Loucy (cell line): ENCODE results near the gene DLGAP3.

ENCODE experiments used
- H2AFZ ChIP-seq: fragments of 200-600 bp; sonication (generic); 2 replicates; pipeline ENCODE4 v1.6.0; 2016; ENCODE audit warnings: antibody characterized with exemption, mild to moderate bottlenecking, low read length, moderate library complexity
- H3F3A ChIP-seq: fragments of 200-600 bp; 2 replicates; pipeline ENCODE4 v1.6.0; 2016; ENCODE audit warnings: antibody characterized with exemption, low read depth, mild to moderate bottlenecking
- H3K27me3 ChIP-seq: fragments of 200-600 bp; sonication (generic); 2 replicates; pipeline ENCODE4 v1.6.1; 2014; ENCODE audit warnings: low read length, mild to moderate bottlenecking; ENCODE audit not compliant: insufficient read depth, poor library complexity, severe bottlenecking
- H3K36me3 ChIP-seq: fragments of 200-600 bp; sonication (generic); 2 replicates; pipeline ENCODE4 v1.6.1; 2016; ENCODE audit warnings: low read length; ENCODE audit not compliant: insufficient read depth
- H3K4me1 ChIP-seq: fragments of 200-600 bp; sonication (generic); 2 replicates; pipeline ENCODE4 v1.5.1; 2014; ENCODE audit warnings: low read length, mild to moderate bottlenecking; ENCODE audit not compliant: insufficient read depth, poor library complexity, severe bottlenecking
- H3K4me2 ChIP-seq: fragments of 200-600 bp; sonication (generic); 2 replicates; pipeline ENCODE4 v1.6.0; 2014; ENCODE audit warnings: antibody characterized with exemption, low read length, low read depth, mild to moderate bottlenecking; ENCODE audit not compliant: poor library complexity, severe bottlenecking
- H3K4me3 ChIP-seq: fragments of 200-600 bp; sonication (generic); 2 replicates; pipeline ENCODE4 v1.5.1; 2014; ENCODE audit warnings: low read length, mild to moderate bottlenecking, mixed read lengths; ENCODE audit not compliant: poor library complexity, severe bottlenecking
- H3K79me2 ChIP-seq: fragments of 200-600 bp; sonication (generic); 2 replicates; pipeline ENCODE4 v1.6.1; 2014; ENCODE audit warnings: low read length; ENCODE audit not compliant: insufficient read depth
- H3K9ac ChIP-seq: fragments of 200-600 bp; sonication (generic); 2 replicates; pipeline ENCODE4 v1.6.0; 2014; ENCODE audit warnings: mild to moderate bottlenecking, low read depth, low read length, moderate library complexity; ENCODE audit not compliant: poor library complexity, severe bottlenecking
- H3K9me2 ChIP-seq: fragments of 200-600 bp; sonication (generic); replicated peaks from 2 replicates; pipeline ENCODE4 v1.6.1; 2016; ENCODE audit warnings: low read depth, low read length, mixed read lengths
- H3K9me3 ChIP-seq: fragments of 200-600 bp; sonication (generic); 2 replicates; pipeline ENCODE4 v1.6.1; 2014; ENCODE audit warnings: mild to moderate bottlenecking, antibody characterized with exemption, low read length, low read depth; ENCODE audit not compliant: insufficient read depth
- H4K20me1 ChIP-seq: fragments of 200-600 bp; sonication (generic); 2 replicates; pipeline ENCODE4 v1.6.0; 2014; ENCODE audit warnings: antibody characterized with exemption, low read length, mild to moderate bottlenecking; ENCODE audit not compliant: insufficient read depth, poor library complexity, severe bottlenecking
- CTCF ChIP-seq: fragments of 200-600 bp; sonication (generic); conservative IDR thresholded peaks from 2 replicates; pipeline ENCODE4 v1.5.1; 2014; ENCODE audit warnings: mild to moderate bottlenecking, antibody characterized with exemption, low read length
- EZH2phosphoT487 ChIP-seq: fragments of 200-600 bp; IDR thresholded peaks from 2 replicates; pipeline ENCODE4 v1.6.1; 2018; ENCODE audit warnings: antibody characterized with exemption, mild to moderate bottlenecking, moderate library complexity, borderline replicate concordance

The DLGAP3 gene

DNA sequence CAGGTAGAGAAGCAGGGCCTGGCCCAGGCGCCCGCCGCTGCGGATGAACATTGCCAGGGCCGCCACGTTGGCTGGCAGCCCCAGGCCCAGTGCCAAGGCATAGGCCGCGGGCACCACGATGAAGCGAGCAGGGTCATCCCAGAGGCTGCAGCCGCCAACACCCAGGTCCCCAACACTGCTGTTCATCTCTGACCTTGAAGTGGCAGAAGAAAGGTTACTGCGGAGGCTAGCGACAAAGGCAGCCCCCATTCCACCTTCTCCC is 47.7 kb upstream of the DLGAP3 start:
- no peak overlapping the region for H3K4me2 ChIP-seq
- H3K4me1 ChIP-seq = peaks cover 14% of the 10 kb centered on the region
- H3K36me3 ChIP-seq = no peaks in the 10 kb centered on the region
- H3K27me3 ChIP-seq = no peaks in the 10 kb centered on the region
- H3K79me2 ChIP-seq = peaks cover 6% of the 10 kb centered on the region; the same call in 1 of the 2 replicates
- no peaks in the 10 kb centered on the region for H4K20me1 ChIP-seq
- no peak overlapping the region for H3K9ac ChIP-seq
- H3K9me2 ChIP-seq = no peaks in the 10 kb centered on the region
- H3K9me3 ChIP-seq = no peaks in the 10 kb centered on the region
- no peak overlapping the region for H3K4me3 ChIP-seq
- TF ChIP-seq EZH2phosphoT487 (no peak), CTCF (no peak)
- no peaks in the 10 kb centered on the region for H3F3A ChIP-seq
- no peak overlapping the region for H2AFZ ChIP-seq

DNA sequence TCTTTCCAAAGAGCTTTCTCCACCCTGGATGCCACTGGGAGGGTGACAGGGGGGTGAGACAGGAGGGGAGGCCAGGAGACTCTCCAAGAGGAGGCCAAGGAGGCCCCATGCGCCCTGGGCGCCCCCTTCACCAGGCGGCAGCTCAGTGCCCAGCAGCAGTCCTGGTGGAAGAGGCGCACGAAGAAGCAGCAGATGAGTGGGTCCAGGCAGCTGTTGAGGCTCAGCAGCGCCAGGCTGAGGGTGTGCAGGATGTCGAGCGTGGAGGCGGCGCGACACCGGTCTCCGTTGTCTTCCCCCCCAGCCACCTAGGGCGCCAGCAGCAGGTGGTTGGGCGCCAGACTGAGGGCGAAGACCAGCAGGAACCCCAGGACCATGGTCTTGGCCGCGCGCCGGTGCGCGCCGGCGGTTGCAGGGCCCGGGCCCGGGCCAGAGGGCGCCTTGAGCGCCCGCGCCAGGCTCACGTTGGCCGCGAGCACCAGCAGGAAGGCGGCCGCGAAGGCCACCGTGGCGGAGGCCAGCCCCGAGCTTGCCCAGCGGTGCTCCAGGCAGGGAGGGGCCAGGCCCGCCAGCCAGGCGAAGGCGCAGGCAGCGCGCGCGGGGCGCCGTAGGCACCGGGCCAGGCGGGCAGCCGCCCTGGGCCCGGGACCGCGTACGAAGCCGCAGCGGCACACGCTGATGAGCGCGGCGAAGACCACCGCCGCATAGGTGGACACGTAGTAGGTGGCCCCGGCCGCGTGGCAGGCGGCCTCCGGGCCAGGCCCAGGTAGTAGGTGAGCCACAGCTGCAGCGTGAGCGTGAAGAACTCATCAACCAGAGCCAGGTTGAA is 47.1 kb upstream of the DLGAP3 start:
- Histone ChIP-seq H3K4me3 (no peak overlapping the region), H3K9me3 (no peaks in the 10 kb centered on the region), H4K20me1 (no peaks in the 10 kb centered on the region), H3K9ac (no peak overlapping the region), H3K27me3 (no peaks in the 10 kb centered on the region), H3K4me1 (peaks cover 13% of the 10 kb centered on the region), H3K9me2 (no peaks in the 10 kb centered on the region), H2AFZ (no peak overlapping the region), H3F3A (no peaks in the 10 kb centered on the region), H3K79me2 (peaks cover under 1% of the 10 kb centered on the region; the same call in 1 of the 2 replicates), H3K36me3 (no peaks in the 10 kb centered on the region), H3K4me2 (no peak overlapping the region)
- TF ChIP-seq CTCF (no peak), EZH2phosphoT487 (no peak)

DNA sequence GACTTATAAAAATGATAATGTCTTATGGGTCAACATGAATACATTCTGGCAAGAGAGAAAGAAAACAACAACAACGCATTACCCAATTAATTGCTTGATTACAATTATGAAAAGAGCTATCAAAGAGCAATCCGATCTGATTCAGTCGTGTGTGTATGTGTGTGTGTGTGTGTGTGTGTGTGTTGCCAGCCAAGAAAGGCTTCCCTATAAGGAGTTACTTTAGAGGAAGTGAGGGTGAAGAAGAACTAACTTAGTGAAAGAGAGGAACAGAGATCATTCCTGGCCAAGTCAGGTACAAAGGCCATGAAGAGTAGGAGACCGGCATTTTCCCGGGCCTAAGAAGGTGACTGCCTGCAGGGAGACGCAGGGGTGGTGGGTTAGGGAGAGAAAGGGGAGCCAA is 46.3 kb upstream of the DLGAP3 start:
- Histone ChIP-seq H3F3A (no peaks in the 10 kb centered on the region), H3K36me3 (no peaks in the 10 kb centered on the region), H4K20me1 (no peaks in the 10 kb centered on the region), H3K4me2 (no peak overlapping the region), H3K9me3 (no peaks in the 10 kb centered on the region), H3K27me3 (no peaks in the 10 kb centered on the region), H3K79me2 (no peaks in the 10 kb centered on the region), H3K9ac (no peak overlapping the region), H3K9me2 (no peaks in the 10 kb centered on the region), H2AFZ (no peak overlapping the region), H3K4me3 (no peak overlapping the region), H3K4me1 (peaks cover 13% of the 10 kb centered on the region)
- no peak for TF ChIP-seq CTCF
- no peak for TF ChIP-seq EZH2phosphoT487
